Right renal cortex interstitium (tissue), 3 donors: ENCODE measurements around the gene ZNF512B. TPM values are rescaled to one million over a fixed set of nuclear protein-coding genes. Genes with fewer than 3 reads are reported as not detected.

Experiments used
- DNase-seq, 3 donors: peaks; one replicate each; pipeline ENCODE4 v3.0.0-alpha.2; 2013; ENCODE audit warnings: low read depth in 3 of 3, low spot score in 2 of 3
- polyA plus RNA-seq, 3 donors: library from polyadenylated mRNA; unstranded; fragments of 120-200 nt; gene quantifications; one replicate each; pipeline ENCODE4 v1.2.1, GENCODE V29; 2013; ENCODE audit not compliant: insufficient read length in 3 of 3

The ZNF512B gene
- polyA plus RNA-seq, 3 donors: 20.9 to 23.3 (median 21.8) TPM

GRCh38 chr20:63951398-63952209 is 18.1 kb downstream of the ZNF512B start:
- DNase-seq: no peak

DNA sequence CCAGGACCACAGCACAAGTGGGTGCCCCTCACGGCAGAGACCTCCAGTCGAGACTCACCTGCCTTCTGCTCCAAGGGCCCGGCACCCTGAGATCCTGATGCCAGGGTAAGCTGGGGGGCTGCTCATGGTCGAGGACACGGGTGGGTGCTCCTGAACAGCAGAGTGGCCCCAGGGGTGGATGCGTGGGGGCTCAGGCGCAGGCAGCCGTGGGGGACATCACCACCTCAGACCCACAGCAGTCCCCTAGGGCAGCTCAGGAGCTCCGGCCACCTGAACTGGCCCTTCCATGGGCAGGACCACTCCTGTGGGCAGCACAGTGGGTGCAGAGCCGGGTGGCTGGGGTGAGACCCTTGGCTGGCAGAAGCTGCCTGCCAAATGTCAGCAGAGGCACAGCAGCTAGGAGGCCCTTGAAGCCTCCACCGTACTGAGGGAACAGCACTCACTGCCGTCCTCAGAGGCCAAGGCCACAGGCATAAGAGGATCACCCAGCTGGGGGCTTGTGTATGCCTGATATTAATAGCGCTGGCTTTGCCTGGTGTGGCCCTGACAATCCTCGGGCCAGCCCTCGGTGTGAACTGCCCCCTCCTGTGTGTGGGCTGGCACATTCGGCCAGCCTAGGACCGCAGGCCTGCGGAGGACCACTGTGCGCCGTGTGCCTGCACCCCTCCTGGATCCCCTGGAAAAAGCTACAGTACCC is 18.9 kb downstream of the ZNF512B start:
- no peak for DNase-seq

GRCh38 chr20:63947638-63948456 is 21.9 kb downstream of the ZNF512B start:
- no peak for DNase-seq

GRCh38 chr20:63946986-63947637 is 22.6 kb downstream of the ZNF512B start:
- DNase-seq: no peak

GRCh38 chr20:63945921-63946920 is 23.5 kb downstream of the ZNF512B start:
- DNase-seq: no peak

DNA sequence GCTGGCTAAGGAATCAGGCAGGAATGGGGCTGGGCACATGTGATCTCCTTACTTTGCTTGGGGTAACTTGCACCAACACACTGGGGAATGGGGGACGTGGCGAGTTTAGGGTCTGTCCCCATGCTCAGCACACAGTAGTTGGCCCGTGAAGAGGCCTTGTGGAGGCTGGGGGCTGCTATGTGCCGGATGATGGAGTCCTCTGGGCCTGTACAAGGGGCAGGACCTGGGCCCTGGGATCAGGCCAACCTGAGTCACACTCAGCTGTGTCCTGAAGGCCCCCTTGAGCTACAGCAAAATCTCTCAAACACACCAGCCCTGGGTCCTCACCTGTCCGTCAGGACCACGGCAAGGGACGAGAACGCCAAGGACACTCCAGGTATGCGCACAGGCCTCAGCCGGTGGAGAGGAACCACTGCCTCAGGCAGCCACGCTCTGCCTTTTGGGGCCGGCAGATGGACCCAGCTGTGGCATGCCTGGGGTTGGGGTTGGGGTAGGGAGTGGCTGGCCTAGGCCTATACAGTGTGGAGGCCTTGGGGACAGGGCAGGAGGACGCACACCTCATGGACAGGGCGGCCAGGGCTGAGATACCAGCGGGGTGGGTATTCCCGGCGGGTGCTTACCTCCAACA is 24.6 kb downstream of the ZNF512B start:
- no peak for DNase-seq

DNA sequence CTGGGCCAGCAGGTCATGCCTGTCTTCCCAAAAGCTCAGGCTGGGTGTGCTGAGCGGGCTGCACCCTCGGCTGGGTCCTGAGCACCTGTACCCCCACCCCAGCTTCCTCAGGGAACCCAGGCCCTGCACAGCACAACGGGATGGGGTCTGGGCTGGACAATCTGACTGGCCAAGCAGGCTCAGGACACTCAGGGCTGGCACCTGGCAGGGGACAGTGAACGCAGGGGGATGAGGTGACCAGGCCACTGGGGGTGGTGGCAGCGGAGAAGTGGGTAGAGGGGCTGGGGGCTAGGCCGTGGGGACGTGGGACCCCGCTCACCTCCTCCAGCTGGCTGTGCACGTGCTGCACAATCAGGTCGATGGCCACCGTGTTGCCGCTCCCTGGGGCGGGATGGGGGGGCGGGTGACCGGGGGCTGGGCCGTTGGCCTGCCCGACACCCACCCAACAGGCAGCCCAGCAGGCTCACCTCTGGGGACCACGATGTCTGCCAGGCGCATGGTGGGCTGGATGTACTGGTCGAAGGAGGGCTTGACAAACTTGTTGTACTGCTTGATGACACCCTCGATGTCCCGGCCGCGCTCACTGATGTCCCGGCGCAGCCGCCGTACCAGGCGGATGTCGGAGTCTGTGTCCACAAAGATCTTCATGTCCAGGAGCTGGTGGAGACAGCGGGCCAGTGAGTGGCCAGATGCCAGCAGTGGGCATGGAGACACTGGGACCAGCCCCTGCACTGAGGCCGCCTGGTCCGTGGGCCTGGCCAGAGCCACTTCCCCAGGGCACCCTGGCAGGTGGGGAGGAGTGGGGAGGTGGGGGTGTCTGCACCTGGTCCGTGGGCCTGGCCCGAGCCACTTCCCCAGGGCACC is 25.4 kb downstream of the ZNF512B start:
- no peak for DNase-seq

DNA sequence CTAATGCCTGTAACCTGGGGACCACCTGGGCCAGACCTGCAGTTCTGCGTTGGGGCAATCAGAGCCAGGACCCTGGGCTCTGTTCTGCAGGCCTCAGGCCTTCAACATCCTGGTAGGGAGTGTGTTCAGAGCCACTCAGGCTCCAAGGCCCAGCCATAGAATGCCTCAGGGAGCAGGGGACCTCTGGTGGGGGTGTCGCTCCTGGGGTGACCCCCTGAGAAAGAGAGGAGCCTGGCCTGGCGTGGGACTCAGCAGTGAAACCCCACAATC is 26.0 kb downstream of the ZNF512B start:
- DNase-seq: no peak

- no peak for DNase-seq
Measured at GRCh38 chr20:63942969-63943807, 26.5 kb downstream of the ZNF512B start.

GRCh38 chr20:63942250-63942951 is 27.3 kb downstream of the ZNF512B start:
- no peak for DNase-seq

DNA sequence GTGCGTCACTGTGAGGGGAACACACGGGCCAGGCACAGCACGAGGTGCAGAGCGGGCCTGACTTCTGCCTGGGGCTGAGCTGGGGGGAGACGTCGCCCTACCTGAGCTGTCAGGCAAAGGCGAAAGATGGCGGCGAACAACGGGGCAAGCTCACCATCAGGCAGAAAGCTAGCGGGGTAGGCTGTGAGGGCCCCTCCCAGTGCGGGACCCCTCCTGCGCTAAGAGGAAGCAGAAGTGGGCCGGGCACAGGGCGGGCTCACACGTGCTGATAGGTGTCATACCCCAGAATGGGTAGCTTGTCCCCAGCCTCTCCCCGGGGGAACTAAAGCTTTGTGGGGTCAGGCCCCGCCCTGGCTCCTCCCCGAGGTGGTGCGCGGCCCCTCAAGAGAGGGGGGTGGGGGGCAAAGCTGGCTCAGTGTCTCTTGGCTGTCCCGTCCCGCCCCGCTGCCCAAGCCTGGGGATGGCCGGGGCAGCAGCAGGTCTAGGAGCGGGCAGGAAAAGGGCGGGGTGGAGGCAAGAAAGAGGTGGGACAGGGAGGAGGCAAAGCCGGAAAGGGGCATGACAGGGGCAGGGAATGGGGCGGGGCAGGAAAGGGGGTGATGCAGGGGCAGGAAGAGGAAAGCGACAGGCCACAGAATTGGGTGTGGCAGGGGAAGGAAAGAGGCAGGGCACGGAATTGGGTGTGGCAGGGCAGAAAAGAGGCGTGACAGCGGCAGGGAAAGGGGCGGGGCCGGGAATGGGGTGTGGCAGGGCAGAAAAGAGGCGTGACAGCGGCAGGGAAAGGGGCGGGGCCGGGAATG is 28.2 kb downstream of the ZNF512B start:
- DNase-seq: no peak

- DNase-seq: no peak
Measured at GRCh38 chr20:63940472-63941266, 29.1 kb downstream of the ZNF512B start.

DNA sequence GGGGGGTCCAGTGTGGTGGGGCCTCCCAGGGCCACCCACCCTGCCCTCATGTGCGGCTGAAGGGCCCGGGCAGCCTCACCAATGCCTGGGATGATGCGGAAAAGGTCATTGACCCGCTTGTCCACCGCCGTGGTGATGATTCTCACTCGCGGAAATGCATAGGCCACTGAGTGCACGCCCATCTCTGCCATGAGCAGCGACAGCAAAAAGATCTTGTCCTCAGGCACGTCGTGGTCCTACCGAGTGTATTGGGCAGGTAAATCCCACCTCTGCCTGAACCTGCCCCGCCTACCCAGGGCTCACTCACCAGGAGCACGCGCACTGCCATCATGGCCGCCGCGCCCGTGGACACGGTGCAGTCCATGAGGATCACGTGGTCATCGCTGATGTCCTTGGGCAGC is 29.7 kb downstream of the ZNF512B start:
- no peak for DNase-seq

GRCh38 chr20:63939061-63939935 is 30.4 kb downstream of the ZNF512B start:
- DNase-seq: no peak
